Heart right ventricle (tissue), 16 donors: ENCODE results near the gene TRPC1. TPM values are rescaled to one million over a fixed set of nuclear protein-coding genes. Genes with fewer than 3 reads are reported as not detected.

Source experiments
- ATAC-seq, 8 donors: fragments of 200-7000 bp; cut with Tn5 transposase; one replicate each; pipeline ENCODE4 v1.9.1; 2020; ENCODE audit warnings: mild to moderate bottlenecking in 8 of 8, moderate library complexity in 8 of 8, moderate number of reproducible peaks in 1 of 8
- DNase-seq, 2 donors: peaks; one replicate each; pipeline ENCODE4 v3.0.0-alpha.2; 2020
- H3K27ac ChIP-seq, 10 donors: fragments of 200-600 bp; sonication (generic) in 2 of 10; one replicate each; pipeline versions ENCODE4 v1.5.0 to v1.8.0; 2020 to 2022; ENCODE audit warnings: mild to moderate bottlenecking in 3 of 10
- H3K27me3 ChIP-seq, 7 donors: fragments of 200-600 bp; one replicate each; pipeline ENCODE4 v1.8.0; 2021 to 2022; ENCODE audit warnings: mild to moderate bottlenecking in 2 of 7
- H3K36me3 ChIP-seq, 9 donors: fragments of 200-600 bp; sonication (generic) in 1 of 9; one replicate each; pipeline versions ENCODE4 v1.5.0 to v1.8.0; 2020 to 2022; ENCODE audit warnings: mild to moderate bottlenecking in 2 of 9
- H3K4me1 ChIP-seq, 9 donors: fragments of 200-600 bp; sonication (generic) in 1 of 9; one replicate each; pipeline versions ENCODE4 v1.5.0 to v1.8.0; 2020 to 2022; ENCODE audit warnings: mild to moderate bottlenecking in 4 of 9
- H3K4me3 ChIP-seq, 10 donors: fragments of 200-600 bp; sonication (generic) in 2 of 10; one replicate each; pipeline versions ENCODE4 v1.5.0 to v1.8.0; 2020 to 2022; ENCODE audit warnings: mild to moderate bottlenecking in 7 of 10, moderate library complexity in 2 of 10
- H3K9me3 ChIP-seq, 11 donors: fragments of 200-600 bp in 10 of 11; sonication (generic) in 2 of 11; one replicate each; pipeline versions ENCODE4 v1.5.0 to v1.8.0; 2013 to 2022; ENCODE audit warnings: mild to moderate bottlenecking in 2 of 11, control low read depth in 1 of 11, moderate library complexity in 1 of 11
- CTCF ChIP-seq, 9 donors: fragments of 200-600 bp; sonication (generic) in 2 of 9; IDR thresholded peaks; one replicate each; pipeline versions ENCODE4 v1.5.0 to v1.8.0; 2021 to 2022; ENCODE audit warnings: antibody characterized with exemption in 9 of 9, mild to moderate bottlenecking in 5 of 9, moderate library complexity in 1 of 9
- WGBS, 2 donors: extraction: QIAGEN DNeasy Blood & Tissue Kit; methylation state at CpG; one replicate each; pipeline ENCODE4 v1.1.7; 2013; ENCODE audit warnings: inconsistent platforms in 1 of 2; 5-methylcytosine and 5-hydroxymethylcytosine counted together
- intact Hi-C, 10 donors: fragments of 100-400 bp; cut with DNase I; formaldehyde crosslinking; loops; one replicate each; pipeline versions ENCODE4 v1.11.1 to v1.14.2; 2022
- polyA plus RNA-seq, 2 donors: library from polyadenylated mRNA; stranded (reverse); fragments of 200-250 nt; gene quantifications; one replicate each; pipeline ENCODE4 v1.2.3, GENCODE V29; 2013
- total RNA-seq, 10 donors: library from RNA; stranded (reverse); fragmentation: NEBNext Ultra II Directional in 3 of 10; extraction: Animal tissue kit (Norgen Biotek cat#: 25700) in 3 of 10; gene quantifications; one replicate each; pipeline versions ENCODE4 v1.2.1 to v1.2.4, GENCODE V29; 2021 to 2023
- donor health status: Arrhythmogenic right ventricular cardiomyopathy.
- donor health status: ischemic (EF 13 %, LVEDD 7.1; RV severe dilation, severe dysfunction).
- donor health status: healthy with polysubstance abuse.
- donor health status: DM: no; HTN: yes; CAD: no.
- donor health status: DM: no; HTN: no; CAD: no.
- donor health status: ischemic (EF 25% LVEDD 6.9; RV normal size, moderate dysfunction).
- donor health status: ischemic (EF 25% LVEDD 5.7; RV mildly dilated, moderate dysfunction).
- donor health status: healthy.
- donor health status: DM: yes; HTN: yes; CAD: no.
- donor health status: Ischemic cardiomyopathy.
- donor health status: ischemic (EF 35%, LVEDD 5.7; RV mildly dilated, moderate dysfunction).
- donor health status: nonischemic (EF 11% LVEDD 7.7; RV severe dilation, severe dysfunction).
- donor health status: DM: yes; HTN: yes; CAD: no.
- donor health status: PGD.
- donor health status: ischemic (EF 29% LVEDD 5.4; RV normal size, mild dysfunction).
- donor health status: nonischemic (EF 23%, LVEDD 6.1; RV moderate dilation, normal function).

TRPC1 gene
- total and polyA plus RNA-seq, 12 donors, result 2.1 to 22.4 (median 11.8) TPM

GRCh38 chr3:142691527-142691926 is 32.3 kb upstream of the TRPC1 start:
- no peaks in the 10 kb centered on the region for H3K36me3 ChIP-seq
- no peak overlapping the region for H3K27ac ChIP-seq
- H3K27me3 ChIP-seq, result no peaks in the 10 kb centered on the region
- 84 to 87% methylated on average over 2 of the region's 2 CpGs for WGBS, 2 donors
- no peak overlapping the region for H3K4me3 ChIP-seq
- DNase-seq, result no peak
- no peak for ATAC-seq
- H3K4me1 ChIP-seq, result peaks cover 0 to 3% (median 0%) of the 10 kb centered on the region in 9 donors
- no peak for TF ChIP-seq CTCF (IDR thresholded peaks at IDR 0.05)
- intact Hi-C loops, result no loop called here
- no peaks in the 10 kb centered on the region for H3K9me3 ChIP-seq

- ATAC-seq (no peak), DNase-seq (no peak)
- H3K4me1 ChIP-seq, result peaks cover 0 to 3% (median 0%) of the 10 kb centered on the region in 9 donors
- intact Hi-C loops, result no loop called here
- 54 to 64% methylated on average over 7 of the region's 7 CpGs for WGBS, 2 donors
- no peaks in the 10 kb centered on the region for H3K27me3 ChIP-seq
- H3K36me3 ChIP-seq, result no peaks in the 10 kb centered on the region
- H3K4me3 ChIP-seq, result no peak overlapping the region
- TF ChIP-seq CTCF (IDR thresholded peaks at IDR 0.05), result no peak
- no peak overlapping the region for H3K27ac ChIP-seq
- H3K9me3 ChIP-seq, result no peaks in the 10 kb centered on the region
These were observed 30.5 kb upstream of the TRPC1 start for GRCh38 chr3:142693136-142693853.

GRCh38 chr3:142694225-142694624 is 29.6 kb upstream of the TRPC1 start:
- ATAC-seq (no peak), DNase-seq (no peak)
- Histone ChIP-seq H3K36me3 (no peaks in the 10 kb centered on the region), H3K27ac (no peak overlapping the region), H3K4me3 (no peak overlapping the region), H3K9me3 (no peaks in the 10 kb centered on the region), H3K27me3 (no peaks in the 10 kb centered on the region), H3K4me1 (peaks cover 0 to 3% (median 0%) of the 10 kb centered on the region in 9 donors)
- 92 to 100% methylated on average over 1 of the region's 1 CpG for WGBS, 2 donors
- intact Hi-C loops, result no loop called here
- no peak for TF ChIP-seq CTCF (IDR thresholded peaks at IDR 0.05)

- DNase-seq, result no peak
- intact Hi-C loops, result no loop called here
- ATAC-seq, result no peak
- 75 to 81% methylated on average over 2 of the region's 2 CpGs for WGBS, 2 donors
- Histone ChIP-seq H3K27me3 (no peaks in the 10 kb centered on the region), H3K36me3 (no peaks in the 10 kb centered on the region), H3K4me1 (no peaks in the 10 kb centered on the region), H3K27ac (no peak overlapping the region), H3K9me3 (no peaks in the 10 kb centered on the region), H3K4me3 (no peak overlapping the region)
- TF ChIP-seq CTCF (IDR thresholded peaks at IDR 0.05), result no peak
These were observed 18.6 kb upstream of the TRPC1 start for GRCh38 chr3:142705198-142705597.
